Measurements from ENCODE around the gene ACOT9.

GRCh38 chrX:23782863-23783588, 40.0 kb upstream of the ACOT9 start, which contains the start of gene SAT1:
- TF ChIP-seq CTCF (IDR thresholded peaks at IDR 0.05) = peak; percentile 68 to 80 (median 78)
- peak; percentile 96 for TF ChIP-seq POLR2A (IDR thresholded peaks at IDR 0.05)
